ENCODE data around the gene RAC2.
A peak's percentile ranks its signal among the peaks of the same experiment; 100 is the strongest.
"Not testable (repeated sequence)": the region's sequence is repeated elsewhere in the genome, so short reads cannot be mapped to it uniquely, and the experiment has no call there.

The RAC2 gene

GRCh38 chr22:37201443-37201820, 42.6 kb downstream of the RAC2 start:
- not testable (repeated sequence) for DNase-seq

- DNase-seq: no peak
Measured at GRCh38 chr22:37199760-37200108, 44.3 kb downstream of the RAC2 start.

GRCh38 chr22:37199103-37199759, 44.8 kb downstream of the RAC2 start:
- peak; percentile 83 for DNase-seq

- DNase-seq: peak; percentile 13
Measured at GRCh38 chr22:37198258-37199102, 45.6 kb downstream of the RAC2 start.

- DNase-seq: peak; percentile 83
Measured at GRCh38 chr22:37197451-37198257, 46.4 kb downstream of the RAC2 start.

GRCh38 chr22:37196539-37197450, 47.3 kb downstream of the RAC2 start:
- no peak for DNase-seq

GRCh38 chr22:37195921-37196320, 48.1 kb downstream of the RAC2 start:
- no peak for DNase-seq

GRCh38 chr22:37194750-37195149, 49.3 kb downstream of the RAC2 start:
- no peak for DNase-seq

- no peak for DNase-seq
Measured at GRCh38 chr22:37193629-37194191, 50.4 kb downstream of the RAC2 start.

GRCh38 chr22:37192741-37193140, 51.3 kb downstream of the RAC2 start:
- DNase-seq: no peak

- no peak for DNase-seq
Measured at GRCh38 chr22:37192204-37192603, 51.9 kb downstream of the RAC2 start.

- no peak for DNase-seq
Measured at GRCh38 chr22:37190262-37190780, 53.7 kb downstream of the RAC2 start.

GRCh38 chr22:37188901-37189466, 55.1 kb downstream of the RAC2 start:
- DNase-seq: no peak

GRCh38 chr22:37187891-37188761, 55.9 kb downstream of the RAC2 start, which contains the start of gene C1QTNF6:
TSS of gene C1QTNF6 (minus strand) at chr22:37188247. CDS start at chr22:37188213, 34 bp downstream.
- no peak for DNase-seq

- no peak for DNase-seq
Measured at GRCh38 chr22:37187552-37187890, 56.5 kb downstream of the RAC2 start.

GRCh38 chr22:37186997-37187522, 57.0 kb downstream of the RAC2 start:
- DNase-seq: no peak

GRCh38 chr22:37186228-37186996, 57.7 kb downstream of the RAC2 start:
- no peak for DNase-seq

GRCh38 chr22:37185646-37186227, 58.3 kb downstream of the RAC2 start:
- DNase-seq: no peak
